ENCODE data around the gene CASP12. TPM values are rescaled to one million over a fixed set of nuclear protein-coding genes. Genes with fewer than 3 reads are reported as not detected.
"Not testable (repeated sequence)": the region's sequence is repeated elsewhere in the genome, so short reads cannot be mapped to it uniquely, and the experiment has no call there.

The CASP12 gene
- not detected for total RNA-seq

GRCh38 chr11:104897891-104898684 lies at the start of gene CASP12:
TSS of gene CASP12 (minus strand) at chr11:104898460.
- DNase-seq (ENCODE audit: low read depth in 2 of 3, low spot score in 2 of 3): no peak

GRCh38 chr11:104946907-104947306 lies 48.6 kb upstream of the CASP12 start:
- peak in 2 of 3 donors; percentile 50 to 75 for DNase-seq (ENCODE audit: low read depth in 2 of 3, low spot score in 2 of 3)

- no peak for DNase-seq (ENCODE audit: low read depth in 2 of 3, low spot score in 2 of 3)
These were observed 45.8 kb upstream of the CASP12 start for GRCh38 chr11:104944076-104944475.

GRCh38 chr11:104943561-104943960 lies 45.3 kb upstream of the CASP12 start:
- no peak for DNase-seq (ENCODE audit: low read depth in 2 of 3, low spot score in 2 of 3)

- peak in 2 of 3 donors; percentile 23 to 65 for DNase-seq (ENCODE audit: low read depth in 2 of 3, low spot score in 2 of 3)
These were observed 36.3 kb upstream of the CASP12 start for GRCh38 chr11:104934594-104934993.

GRCh38 chr11:104934073-104934472 lies 35.8 kb upstream of the CASP12 start:
- not testable (repeated sequence) for DNase-seq (ENCODE audit: low read depth in 2 of 3, low spot score in 2 of 3)

GRCh38 chr11:104928811-104929210 lies 30.6 kb upstream of the CASP12 start:
- no peak for DNase-seq (ENCODE audit: low read depth in 2 of 3, low spot score in 2 of 3)

GRCh38 chr11:104926771-104927611 lies 28.7 kb upstream of the CASP12 start:
- DNase-seq (ENCODE audit: low read depth in 2 of 3, low spot score in 2 of 3): no peak

GRCh38 chr11:104925850-104926249 lies 27.6 kb upstream of the CASP12 start:
- no peak for DNase-seq (ENCODE audit: low read depth in 2 of 3, low spot score in 2 of 3)

- peak in 1 of 3 donors; percentile 29 for DNase-seq (ENCODE audit: low read depth in 2 of 3, low spot score in 2 of 3)
These were observed 20.0 kb upstream of the CASP12 start for GRCh38 chr11:104918113-104918824.

- DNase-seq (ENCODE audit: low read depth in 2 of 3, low spot score in 2 of 3): no peak
These were observed 19.2 kb upstream of the CASP12 start for GRCh38 chr11:104917271-104918112.

- no peak for DNase-seq (ENCODE audit: low read depth in 2 of 3, low spot score in 2 of 3)
These were observed 18.2 kb upstream of the CASP12 start for GRCh38 chr11:104916442-104916841.

GRCh38 chr11:104912102-104912501 lies 13.8 kb upstream of the CASP12 start:
- DNase-seq (ENCODE audit: low read depth in 2 of 3, low spot score in 2 of 3): no peak

GRCh38 chr11:104908186-104908531 lies 9.9 kb upstream of the CASP12 start:
- no peak for DNase-seq (ENCODE audit: low read depth in 2 of 3, low spot score in 2 of 3)

- DNase-seq (ENCODE audit: low read depth in 2 of 3, low spot score in 2 of 3): no peak
These were observed 9.4 kb upstream of the CASP12 start for GRCh38 chr11:104907521-104908185.

GRCh38 chr11:104905271-104905670 lies 7.0 kb upstream of the CASP12 start:
- no peak for DNase-seq (ENCODE audit: low read depth in 2 of 3, low spot score in 2 of 3)

GRCh38 chr11:104899226-104899625 lies 966 bp upstream of the CASP12 start:
- no peak for DNase-seq (ENCODE audit: low read depth in 2 of 3, low spot score in 2 of 3)

GRCh38 chr11:104898685-104899013 lies 389 bp upstream of the CASP12 start:
- DNase-seq (ENCODE audit: low read depth in 2 of 3, low spot score in 2 of 3): no peak

GRCh38 chr11:104895634-104896033 lies 2.6 kb downstream of the CASP12 start:
- DNase-seq (ENCODE audit: low read depth in 2 of 3, low spot score in 2 of 3): peak in 1 of 3 donors; percentile 20

GRCh38 chr11:104893876-104894275 lies 4.4 kb downstream of the CASP12 start:
- DNase-seq (ENCODE audit: low read depth in 2 of 3, low spot score in 2 of 3): no peak

Measured in hematopoietic multipotent progenitor cell (in vitro differentiated cells).